HepG2 (cell line): ENCODE measurements around the gene SEMA4C. TPM values are rescaled to one million over a fixed set of nuclear protein-coding genes. Genes with fewer than 3 reads are reported as not detected.

Source experiments
- ATAC-seq: fragments of 200-7000 bp; cut with Tn5 transposase; 3 replicates; pipeline ENCODE4 v1.9.1; 2020; ENCODE audit warnings: mild to moderate bottlenecking, moderate library complexity
- BruUV-seq: library from RNA; stranded (reverse); fragments of 400-500 nt; replicated peaks from 2 replicates; lab custom pipeline; 2021; lab: Mats Ljungman, UMichigan
- CTCF ChIA-PET: fragments of 300-600 bp; formaldehyde crosslinking; extraction: SDS; loops from one replicate; lab custom pipeline; 2021; ENCODE audit warnings: low total read pairs, inconsistent platforms, low intra/inter-chr PET ratio; lab: Yijun Ruan, JAX
- POLR2A ChIA-PET: fragments of 350-600 bp; sonication (Branson Sonifier 250); formaldehyde crosslinking; loops from one replicate; lab custom pipeline; 2020; ENCODE audit warnings: antibody characterized with exemption, inconsistent platforms; lab: Yijun Ruan, JAX
- DNase-seq: peaks from one replicate; pipeline ENCODE4 v3.0.0-alpha.2; 2015; ENCODE audit warnings: low spot score
- FAIRE-seq: peaks from 3 replicates; lab custom pipeline; 2011; peaks lifted over from hg19 to GRCh38; lab: Jason Lieb, UNC
- H2AFZ ChIP-seq: one replicate; pipeline ENCODE4 v1.6.1; 2011; ENCODE audit warnings: low read length, inconsistent platforms
- H3K27ac ChIP-seq: fragments of 300-600 bp; 3 replicates; pipeline ENCODE4 v1.8.0; 2011; ENCODE audit warnings: mixed run types, mild to moderate bottlenecking, mixed read lengths, low read length, inconsistent platforms; ENCODE audit not compliant: insufficient read depth; ENCODE audit errors: extremely low read length
- H3K27me3 ChIP-seq, 2 experiments: fragments of 200-600 bp in 1 of 2; 2 replicates in 1 of 2; 3 replicates in 1 of 2; pipeline versions ENCODE4 v1.6.0 to v1.8.0; 2011; ENCODE audit warnings: low read length in 2 of 2, mild to moderate bottlenecking in 2 of 2, moderate library complexity in 2 of 2, inconsistent platforms in 1 of 2; ENCODE audit not compliant: insufficient read depth in 2 of 2, control insufficient read depth in 1 of 2
- H3K36me3 ChIP-seq, 2 experiments: fragments of 200-600 bp in 1 of 2; replicated peaks in 1 of 2; 2 replicates in 1 of 2; 3 replicates in 1 of 2; pipeline versions ENCODE4 v1.5.1 to v1.8.0; 2011; ENCODE audit warnings: low read length in 2 of 2, inconsistent platforms in 1 of 2; ENCODE audit not compliant: insufficient read depth in 2 of 2, control insufficient read depth in 1 of 2
- H3K4me1 ChIP-seq: 2 replicates; pipeline ENCODE4 v1.5.1; 2012; ENCODE audit warnings: low read length, inconsistent platforms; ENCODE audit not compliant: insufficient read depth
- H3K4me2 ChIP-seq: 2 replicates; pipeline ENCODE4 v1.6.0; 2011; ENCODE audit warnings: low read depth, low read length, inconsistent platforms
- H3K4me3 ChIP-seq, 3 experiments: fragments of 200-600 bp in 1 of 3; sonication (generic), shearing (Covaris generic) in 1 of 3; replicated peaks in 1 of 3; 2 replicates each; pipeline ENCODE4 v1.5.1; 2011 to 2016; ENCODE audit warnings: low read length in 3 of 3, inconsistent platforms in 2 of 3, low read depth in 2 of 3, mild to moderate bottlenecking in 2 of 3, control low read depth in 1 of 3, mixed read lengths in 1 of 3; ENCODE audit not compliant: insufficient read depth in 1 of 3
- H3K79me2 ChIP-seq: one replicate; pipeline ENCODE4 v1.6.1; 2011; ENCODE audit warnings: low read length, inconsistent platforms; ENCODE audit not compliant: insufficient read depth
- H3K9ac ChIP-seq: 2 replicates; pipeline ENCODE4 v1.6.0; 2011; ENCODE audit warnings: mild to moderate bottlenecking, low read depth, low read length, inconsistent platforms; ENCODE audit not compliant: insufficient read depth
- H3K9me3 ChIP-seq: 2 replicates; pipeline ENCODE4 v1.5.1; 2012; ENCODE audit warnings: mild to moderate bottlenecking, low read length
- H4K20me1 ChIP-seq: 2 replicates; pipeline ENCODE4 v1.6.0; 2011; ENCODE audit warnings: inconsistent platforms, mild to moderate bottlenecking, low read length, moderate library complexity; ENCODE audit not compliant: insufficient read depth
- HNRNPL ChIP-seq: fragments of 200-400 bp; formaldehyde crosslinking; IDR thresholded peaks from 2 replicates; pipeline ENCODE4 v1.6.1; 2017; ENCODE audit warnings: mild to moderate bottlenecking, low read depth, low read length
- ZBTB40 ChIP-seq, 2 experiments: fragments of 450-650 bp in 1 of 2; sonication (generic) in 1 of 2; formaldehyde crosslinking in 1 of 2; IDR thresholded peaks; 2 replicates each; pipeline versions ENCODE4 v1.6.1 to v1.8.0; 2016 to 2022; ENCODE audit warnings: antibody characterized with exemption in 1 of 2, mild to moderate bottlenecking in 1 of 2, missing genetic modification reagents in 1 of 2
- ZNF382 ChIP-seq: sonication (generic); formaldehyde crosslinking; IDR thresholded peaks from 2 replicates; pipeline ENCODE4 v1.5.0; 2020; ENCODE audit warnings: missing genetic modification reagents, mild to moderate bottlenecking, borderline replicate concordance
- WGBS: methylation state at CpG from one replicate; pipeline ENCODE4 v1.1.6; 2017; ENCODE audit warnings: low lambda C conversion rate; 5-methylcytosine and 5-hydroxymethylcytosine counted together
- in situ Hi-C: cut with HindIII; loops from 2 replicates; pipeline ENCODE4 v1.10.0; 2017; ENCODE audit warnings: low pct_unique_long_range_greater_than_20kb; ENCODE audit not compliant: extremely low pct_ligation_motif_present
- intact Hi-C: fragments of 100-400 bp; cut with micrococcal nuclease; formaldehyde crosslinking; loops from one replicate; pipeline ENCODE4 v1.10.0; 2022; ENCODE audit not compliant: unreplicated experiment
- polyA plus RNA-seq, 8 experiments: library from polyadenylated mRNA; depleted of rRNA in 3 of 8; stranded (reverse) in 7 of 8; unstranded in 1 of 8; fragments of >200 nt; fragmentation: Illumina TruSeq in 4 of 8; extraction: Trizol in 4 of 8; gene quantifications; 2 replicates each; pipeline versions ENCODE4 v1.2.1 to v1.2.3, GENCODE V29; 2011 to 2016; ENCODE audit warnings: low read depth in 4 of 8, missing spikeins in 1 of 8, mixed read lengths in 1 of 8; ENCODE audit not compliant: insufficient read depth in 1 of 8
- total RNA-seq, 5 experiments: library from RNA; depleted of rRNA; stranded (reverse); fragments of >200 nt; fragmentation: Illumina TruSeq; extraction: Trizol; gene quantifications; 2 replicates each; pipeline ENCODE4 v1.2.3, GENCODE V29; 2016; ENCODE audit warnings: low read depth in 1 of 5

The SEMA4C gene
- total and polyA plus RNA-seq, 2 of the 13 experiments (the other 11 are each of a cell fraction or from before 2014, with no cell fraction given), result 25.9 to 46.6 TPM

- Histone ChIP-seq H3K36me3 (peaks cover 10 to 40% of the 10 kb centered on the region in 2 experiments), H4K20me1 (no peaks in the 10 kb centered on the region), H3K27ac (no peak overlapping the region), H3K9me3 (no peaks in the 10 kb centered on the region), H3K4me1 (peaks cover 38% of the 10 kb centered on the region), H2AFZ (no peak overlapping the region), H3K79me2 (peaks cover 19% of the 10 kb centered on the region), H3K4me2 (no peak overlapping the region), H3K4me3 (no peak overlapping the region), H3K9ac (no peak overlapping the region), H3K27me3 (no peaks in the 10 kb centered on the region; a peak in 1 of 5 replicates)
- no TSS peak for BruUV-seq
- intact Hi-C loops, result no loop called here
- WGBS, result 98% methylated on average over 15 of the region's 15 CpGs
- no peak for FAIRE-seq
- TF ChIP-seq ZBTB40 (IDR thresholded peaks at IDR 0.05) (no peak), ZBTB40 (CRISPR knock-in tag; IDR thresholded peaks at IDR 0.05) (no peak), ZNF382 (CRISPR knock-in tag) (no peak), HNRNPL (0 out of 2 replicates have a peak, but pooled peaks have one; percentile 25)
- DNase-seq, result no peak
- in situ Hi-C loops, result no loop called here
- CTCF ChIA-PET, result no interaction called here
- ATAC-seq, result no peak
- POLR2A ChIA-PET, result no interaction called here
Observed at GRCh38 chr2:96853321-96853720, 16.6 kb downstream of the SEMA4C start.
